ENCODE results near the gene FOLR2.
"Not testable (repeated sequence)": the region's sequence is repeated elsewhere in the genome, so short reads cannot be mapped to it uniquely, and the experiment has no call there.

Gene FOLR2

DNA sequence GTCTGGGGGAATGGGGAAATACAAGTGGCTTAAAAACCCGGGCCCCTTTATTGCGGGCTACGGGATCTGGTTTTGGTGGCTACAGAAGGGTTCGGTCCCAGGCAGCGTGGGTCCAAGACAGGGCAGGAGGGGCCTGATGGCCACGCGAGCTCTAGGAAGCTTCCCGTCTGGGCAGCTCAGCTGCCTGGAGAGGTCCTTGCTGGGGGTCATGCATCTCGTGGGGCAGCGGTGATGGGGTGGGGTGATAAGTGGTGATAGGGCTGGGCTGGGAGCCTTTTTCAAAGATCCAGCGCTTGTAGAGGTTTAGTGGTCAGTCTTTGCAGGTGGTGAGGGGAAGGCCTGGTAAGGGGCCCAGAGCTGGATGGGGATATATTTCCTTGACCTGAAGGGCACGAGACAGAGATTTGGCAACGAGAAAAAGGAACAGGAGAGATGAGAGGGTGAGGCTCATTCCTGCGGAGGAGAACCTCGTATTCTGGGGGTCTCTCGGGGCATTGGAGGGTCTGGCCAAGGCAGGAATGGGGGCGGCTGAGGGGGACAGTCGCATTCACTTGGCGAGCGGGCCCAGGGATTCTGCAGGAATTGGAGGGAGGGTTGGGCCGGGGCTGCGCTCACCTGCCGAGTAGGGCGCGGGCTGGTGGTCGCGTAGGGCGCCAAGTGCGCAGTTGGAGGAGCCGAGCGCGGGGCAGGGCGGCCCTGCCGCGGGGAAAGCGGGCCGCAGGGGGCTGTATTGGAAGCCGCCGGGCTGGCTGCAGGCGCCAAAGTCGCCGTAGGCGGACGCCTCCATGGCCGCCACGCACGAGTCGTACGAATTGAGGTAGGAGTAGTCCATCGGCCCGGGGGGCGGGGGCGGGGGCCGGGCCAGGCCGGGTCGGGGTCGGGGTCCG, 26.8 kb downstream of the FOLR2 start:
- no peak for DNase-seq

DNA sequence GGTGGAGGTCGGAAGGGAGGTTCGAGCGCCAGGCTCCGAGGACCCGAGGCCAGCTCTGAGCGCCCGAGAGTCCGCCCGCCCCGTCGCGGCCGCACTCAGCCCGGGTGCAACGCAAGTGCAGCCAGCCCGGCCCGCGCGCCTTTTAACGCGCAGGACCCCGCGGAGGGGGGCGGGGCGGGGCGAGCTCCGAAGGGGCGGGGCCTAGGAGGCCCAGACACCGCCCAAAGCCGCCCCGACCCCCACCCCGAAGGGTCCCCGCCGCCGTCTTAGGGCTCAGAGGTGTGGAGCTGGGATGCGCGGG, 27.4 kb downstream of the FOLR2 start, which contains the start of gene PHOX2A:
Gene PHOX2A, minus strand, starts transcription at position 117 of the 301 bp plus-strand sequence. CDS start 172 bp downstream, outside the sequence.
- no peak for DNase-seq

DNA sequence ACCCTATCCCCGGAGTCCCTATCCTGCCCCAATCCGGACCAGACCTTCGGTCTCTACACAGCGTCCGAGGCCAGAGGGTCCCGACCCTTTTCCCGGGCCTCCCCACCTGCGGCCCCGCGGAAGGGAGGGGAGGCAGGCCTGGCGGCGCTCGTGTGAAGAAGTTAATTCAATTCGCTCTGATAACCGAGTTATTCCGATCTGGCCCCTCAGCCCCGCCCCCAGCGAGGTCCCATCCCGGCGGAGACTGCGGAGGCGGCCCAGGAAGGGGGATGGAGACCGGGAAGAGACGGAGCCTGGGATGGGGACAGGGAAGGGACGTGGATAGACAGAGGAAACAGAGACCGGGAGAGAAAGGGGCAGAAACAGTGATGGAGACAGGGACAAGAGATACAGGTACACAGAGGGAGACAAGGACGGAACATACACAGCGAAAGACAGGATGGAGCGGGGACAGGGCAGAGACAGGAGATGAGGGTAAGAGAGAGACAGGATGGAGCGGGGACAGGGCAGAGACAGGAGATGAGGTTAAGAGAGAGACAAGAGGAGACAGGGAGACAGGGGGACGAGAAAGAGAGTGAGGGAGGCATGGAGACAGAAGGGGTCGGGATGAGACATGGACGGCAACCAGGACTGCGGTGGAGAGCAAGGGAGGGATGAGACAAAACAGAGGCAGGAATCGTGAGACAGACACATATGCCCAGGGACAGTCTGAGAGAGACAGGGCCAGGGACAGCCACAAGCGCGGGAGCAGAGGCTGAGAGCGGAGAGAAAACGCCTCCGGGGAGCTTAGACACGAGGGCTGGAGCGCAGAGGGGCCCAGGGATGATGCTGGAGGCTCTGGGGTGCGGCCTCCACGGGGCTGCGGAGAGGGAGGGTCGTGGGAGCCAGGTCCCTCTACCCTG, 28.0 kb downstream of the FOLR2 start:
- DNase-seq: no peak

DNA sequence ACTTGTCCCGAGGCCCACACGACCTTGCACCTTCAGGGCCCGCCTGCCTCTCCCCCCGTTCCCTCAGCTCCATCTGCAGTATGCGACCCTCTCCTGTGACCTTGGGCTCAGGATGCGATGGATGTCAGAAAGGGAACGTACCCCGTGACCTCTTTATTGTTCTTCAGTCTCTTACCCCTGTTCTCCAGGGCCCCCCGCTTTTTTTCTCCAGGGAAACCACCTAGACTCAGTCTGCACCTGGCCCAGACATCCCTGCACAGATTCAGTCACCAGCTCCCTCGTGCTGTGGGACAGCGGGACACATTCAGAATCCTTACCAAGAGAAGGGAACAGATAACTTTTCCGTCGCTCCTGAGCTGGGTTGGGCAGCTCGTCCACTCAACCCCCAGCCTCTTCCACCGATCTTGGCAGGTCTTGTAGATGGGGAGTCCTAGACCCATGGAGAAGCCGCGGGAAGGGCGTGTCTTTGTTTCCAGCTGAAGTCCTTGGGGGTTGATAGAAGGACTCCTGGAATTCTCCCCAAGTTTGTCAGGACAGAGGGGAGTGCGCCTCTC, 28.7 kb downstream of the FOLR2 start:
- DNase-seq: no peak

DNA sequence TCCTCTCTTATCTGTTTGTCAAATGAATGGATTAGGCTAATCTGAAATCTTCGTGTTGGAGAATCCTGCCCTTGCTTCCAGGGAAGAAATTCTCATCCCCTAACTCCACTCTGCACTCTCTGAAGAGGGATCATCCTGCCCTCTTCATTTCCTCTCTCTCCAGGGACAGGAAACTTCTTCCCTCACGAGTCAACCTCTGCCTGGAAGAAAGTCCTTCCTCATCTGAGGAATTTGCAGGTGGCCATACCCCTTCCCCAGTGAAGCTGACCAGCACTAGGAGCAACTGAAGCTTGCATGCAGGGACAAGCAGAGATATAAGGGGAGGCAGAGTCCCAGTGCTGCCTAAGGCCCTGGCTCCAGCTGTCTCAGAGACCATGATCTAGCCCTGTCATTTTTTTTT, 31.0 kb downstream of the FOLR2 start:
- no peak for DNase-seq

DNA sequence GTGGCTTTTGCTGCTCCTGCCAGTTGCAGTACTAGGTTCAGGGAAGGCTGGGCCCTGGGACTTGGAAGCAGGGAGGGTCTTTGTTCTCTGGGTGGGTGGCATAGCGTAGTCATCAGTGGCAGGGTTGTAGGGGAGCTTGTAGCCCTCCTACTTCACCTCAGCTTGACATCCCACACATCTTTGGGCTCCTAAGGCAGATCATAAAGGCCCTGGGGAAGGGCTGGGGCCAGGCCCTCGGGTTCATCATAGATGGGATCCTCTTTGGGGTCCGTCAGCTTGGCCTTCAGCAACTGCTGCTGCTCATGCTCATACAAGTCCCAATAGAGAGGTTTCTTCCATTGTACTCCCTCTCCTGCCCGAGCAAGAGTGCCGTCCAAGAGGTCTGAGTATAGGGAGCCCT, 33.4 kb downstream of the FOLR2 start:
- DNase-seq: no peak

DNA sequence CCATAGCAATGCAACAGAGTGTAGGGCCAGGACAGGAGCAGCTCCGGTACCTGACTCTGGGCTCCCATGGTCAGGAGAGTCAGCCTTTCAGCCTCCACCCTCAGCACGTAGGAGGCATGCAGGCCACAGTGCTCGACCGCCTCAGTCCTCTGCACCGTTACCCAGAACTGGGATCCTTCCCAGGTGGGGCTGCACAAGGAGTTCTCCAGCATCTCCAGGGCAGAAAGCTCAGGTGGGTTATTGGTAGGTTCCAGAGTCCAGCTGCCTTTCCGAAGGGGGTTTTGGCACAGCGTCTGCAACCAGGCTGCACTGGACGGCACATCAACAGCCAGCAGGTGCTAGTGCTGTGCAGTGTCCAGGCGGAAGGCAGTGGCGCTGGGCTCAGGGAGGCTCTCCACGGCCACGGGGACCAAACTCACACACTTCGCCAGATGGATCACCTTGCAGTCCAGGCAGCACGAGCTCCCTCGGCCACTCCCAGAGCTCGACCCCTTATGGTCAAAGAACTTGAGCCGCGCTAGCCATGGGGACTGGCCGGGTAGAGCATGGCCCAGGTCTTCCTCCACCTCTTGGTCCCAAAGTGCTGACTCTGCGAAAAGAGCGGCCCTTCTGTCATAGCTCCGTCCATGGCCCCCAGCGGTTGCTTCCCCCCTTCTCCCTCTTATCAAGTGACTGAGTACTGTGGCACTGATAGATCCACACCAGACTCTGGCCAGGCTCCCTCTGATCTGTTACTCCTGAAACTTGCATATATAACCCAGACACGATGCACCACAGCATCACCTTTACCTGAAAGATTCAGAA, 34.3 kb downstream of the FOLR2 start:
- DNase-seq: no peak

DNA sequence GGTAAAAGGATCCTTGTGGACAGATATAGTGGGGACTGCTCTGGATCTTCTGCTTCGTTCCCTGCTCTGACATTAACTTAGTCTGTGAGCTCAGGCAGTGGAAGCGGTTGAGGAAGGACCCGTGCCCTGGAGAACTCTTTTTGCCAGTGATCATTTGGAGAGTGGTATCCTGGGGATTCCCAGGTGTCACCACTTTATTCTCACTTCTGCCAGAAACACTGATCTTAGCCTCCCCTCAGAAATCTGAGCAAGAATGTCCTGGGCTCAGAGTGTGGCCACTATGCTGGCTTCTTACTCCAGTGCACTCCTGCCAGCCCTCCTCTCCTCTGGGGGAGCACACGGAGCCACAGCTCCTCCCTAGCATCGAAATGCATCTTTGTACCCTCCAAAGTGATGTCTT, 35.0 kb downstream of the FOLR2 start:
- DNase-seq: no peak

DNA sequence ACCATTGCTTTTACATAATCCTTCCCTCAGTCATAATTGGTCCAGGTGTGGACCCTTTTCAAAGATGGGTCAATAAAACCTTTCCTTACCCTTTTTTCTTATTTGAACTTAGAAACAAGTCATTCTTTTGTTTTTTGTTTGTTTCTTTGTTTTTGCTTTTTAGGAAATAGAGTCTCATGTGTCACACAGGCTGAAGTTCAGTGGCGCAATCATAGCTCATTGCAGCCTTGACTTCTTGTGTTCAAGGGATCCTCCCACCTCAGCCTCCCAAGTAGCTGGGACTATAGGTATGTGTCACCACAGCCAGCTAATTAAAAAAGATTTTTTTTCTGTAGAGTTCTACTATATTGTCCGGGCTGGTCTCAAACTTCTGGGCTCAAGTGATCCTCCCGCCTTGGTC, 36.8 kb downstream of the FOLR2 start:
- no peak for DNase-seq

DNA sequence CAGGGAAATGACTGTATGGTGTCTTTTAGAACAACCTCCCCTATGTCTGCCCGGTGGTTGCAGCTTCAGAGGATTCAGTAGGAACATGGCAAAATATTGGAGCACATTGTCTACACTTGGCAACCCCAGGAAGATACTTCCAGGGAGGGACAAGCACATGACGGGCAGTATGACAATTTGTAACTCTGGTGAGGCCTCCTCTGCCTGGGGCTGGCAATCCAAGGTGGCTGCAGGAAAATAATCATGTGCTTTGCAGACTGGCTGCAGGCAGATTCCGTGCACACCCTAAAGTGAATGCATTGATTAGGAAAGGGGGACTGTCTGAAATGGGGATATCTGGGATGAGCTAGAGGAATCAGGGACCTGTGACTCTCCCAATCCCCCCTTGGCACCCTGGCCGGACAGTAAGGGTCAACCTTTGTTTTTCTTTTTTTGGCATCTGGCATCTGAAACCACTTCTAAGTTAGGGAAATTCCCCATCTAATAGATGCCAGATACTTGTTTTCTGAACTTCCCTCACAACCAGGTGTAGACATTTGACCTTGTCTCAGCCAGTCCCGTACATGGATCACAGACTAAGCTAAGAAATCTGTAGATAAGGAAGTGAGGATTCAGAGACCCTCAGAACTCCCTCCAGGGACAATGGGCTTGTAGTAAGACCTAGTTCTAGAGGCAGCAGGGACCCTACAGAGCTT, 37.9 kb downstream of the FOLR2 start:
- DNase-seq: no peak

DNA sequence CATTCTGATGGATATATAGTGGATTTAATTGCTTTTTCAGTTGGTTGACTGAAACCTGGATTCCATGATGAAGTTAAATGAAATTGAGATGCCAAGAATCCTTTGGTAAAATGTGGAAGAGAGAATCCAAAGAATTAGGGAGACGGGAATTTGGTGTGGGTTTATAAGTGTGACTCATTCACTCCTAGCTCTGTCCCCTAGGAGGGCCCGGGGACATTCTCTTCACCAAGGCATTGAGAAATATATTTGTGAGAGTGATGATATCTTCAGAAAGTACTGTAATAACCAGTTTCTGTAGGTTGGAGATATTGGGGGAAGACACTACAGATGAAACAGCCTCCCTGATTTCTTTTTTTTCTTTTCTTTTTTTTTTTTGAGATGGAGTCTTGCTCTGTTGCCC, 41.0 kb downstream of the FOLR2 start:
- no peak for DNase-seq

DNA sequence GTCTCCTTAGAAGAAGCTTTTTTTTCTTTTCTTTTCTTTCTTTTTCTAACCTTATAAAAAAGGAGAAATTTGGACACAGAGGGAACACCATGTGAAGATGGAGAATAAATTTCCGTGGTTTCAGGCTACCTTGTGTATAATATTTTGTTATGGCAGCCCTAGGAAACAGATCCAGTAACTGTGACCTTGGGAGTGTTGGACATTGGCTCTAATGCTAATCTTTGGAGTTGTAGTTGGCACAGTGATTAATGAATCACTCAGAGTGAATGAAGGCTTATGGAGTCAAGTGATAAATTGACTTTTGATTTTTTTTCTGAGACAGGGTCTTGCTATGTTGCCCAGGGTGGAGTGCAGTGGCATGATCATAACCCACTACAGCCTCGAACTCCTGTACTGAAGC, 42.9 kb downstream of the FOLR2 start:
- no peak for DNase-seq

DNA sequence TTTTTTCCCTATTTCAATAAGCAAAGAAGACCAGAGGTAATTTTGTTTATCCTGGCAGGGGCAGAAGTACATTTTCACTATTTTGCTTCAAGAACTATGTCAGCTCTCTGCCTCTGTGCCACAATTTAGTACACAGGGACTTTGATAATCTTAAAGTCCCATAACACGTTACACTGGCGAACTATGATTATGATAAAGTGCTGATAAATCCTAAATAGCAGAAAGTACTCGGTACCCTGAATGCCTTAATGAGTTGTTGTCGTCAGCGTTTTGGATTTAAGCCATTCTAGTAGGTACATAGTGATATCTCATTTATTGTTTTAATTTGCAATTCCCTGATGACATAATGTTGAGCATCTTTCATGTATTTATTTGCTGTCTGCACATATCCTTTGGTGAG, 44.0 kb downstream of the FOLR2 start:
- no peak for DNase-seq

DNA sequence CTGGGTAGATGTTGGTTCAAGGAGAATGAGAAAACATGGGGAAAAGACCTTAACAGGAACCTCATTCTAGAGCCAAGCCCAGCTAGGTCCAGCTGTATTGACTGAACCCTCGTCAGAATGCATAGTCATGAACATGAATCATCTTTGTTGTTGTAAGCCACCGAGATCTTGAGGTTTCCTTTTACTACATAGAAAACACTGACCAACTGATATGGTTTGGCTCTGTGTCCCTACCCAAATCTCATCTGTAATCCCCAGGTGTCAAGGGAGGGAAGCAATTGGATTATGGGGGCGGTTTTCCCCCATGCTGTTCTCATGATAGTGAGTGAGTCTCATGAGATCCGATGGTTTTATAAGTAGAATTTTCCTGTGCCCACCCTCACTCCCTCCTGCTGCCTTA, 46.8 kb downstream of the FOLR2 start:
- DNase-seq: no peak

DNA sequence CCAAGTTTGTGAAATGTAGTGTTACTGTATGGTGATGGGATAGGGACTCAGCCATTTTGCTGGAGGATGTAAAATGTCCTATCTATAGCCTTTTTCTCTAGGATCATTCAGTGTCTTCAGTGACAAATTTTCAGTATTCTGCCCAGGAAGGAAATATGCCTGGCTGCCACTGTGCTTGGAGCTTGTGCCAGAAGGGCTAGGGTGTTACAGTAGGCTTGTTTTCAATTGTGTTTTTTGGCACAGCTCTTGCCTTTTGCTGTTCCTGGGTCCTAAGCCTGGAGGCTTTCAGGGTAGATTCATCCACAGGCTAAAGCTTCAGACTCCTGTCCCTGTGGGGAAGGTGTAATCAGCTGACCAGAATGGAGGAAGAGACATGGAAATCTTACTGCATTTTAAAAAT, 49.4 kb downstream of the FOLR2 start:
- no peak for DNase-seq

DNA sequence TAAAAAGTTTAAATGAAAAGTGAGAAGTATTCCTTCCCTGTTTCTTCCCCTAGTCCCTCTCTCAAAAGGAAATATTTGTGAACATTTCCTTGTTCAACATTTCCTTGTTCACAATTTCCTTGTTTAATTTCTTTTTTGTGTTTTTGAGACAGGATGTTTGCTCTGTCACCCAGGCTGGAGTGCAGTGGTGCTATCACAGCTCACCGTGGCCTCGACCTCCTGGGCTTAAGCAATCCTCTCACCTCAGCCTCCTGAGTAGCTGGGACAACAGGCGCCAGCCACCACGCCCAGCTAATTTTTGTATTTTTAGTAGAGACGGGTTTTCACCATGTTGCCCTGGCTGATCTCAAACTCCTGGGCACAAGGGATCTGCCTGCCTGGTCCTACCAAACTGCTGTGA, 50.4 kb downstream of the FOLR2 start:
- not testable (repeated sequence) for DNase-seq

DNA sequence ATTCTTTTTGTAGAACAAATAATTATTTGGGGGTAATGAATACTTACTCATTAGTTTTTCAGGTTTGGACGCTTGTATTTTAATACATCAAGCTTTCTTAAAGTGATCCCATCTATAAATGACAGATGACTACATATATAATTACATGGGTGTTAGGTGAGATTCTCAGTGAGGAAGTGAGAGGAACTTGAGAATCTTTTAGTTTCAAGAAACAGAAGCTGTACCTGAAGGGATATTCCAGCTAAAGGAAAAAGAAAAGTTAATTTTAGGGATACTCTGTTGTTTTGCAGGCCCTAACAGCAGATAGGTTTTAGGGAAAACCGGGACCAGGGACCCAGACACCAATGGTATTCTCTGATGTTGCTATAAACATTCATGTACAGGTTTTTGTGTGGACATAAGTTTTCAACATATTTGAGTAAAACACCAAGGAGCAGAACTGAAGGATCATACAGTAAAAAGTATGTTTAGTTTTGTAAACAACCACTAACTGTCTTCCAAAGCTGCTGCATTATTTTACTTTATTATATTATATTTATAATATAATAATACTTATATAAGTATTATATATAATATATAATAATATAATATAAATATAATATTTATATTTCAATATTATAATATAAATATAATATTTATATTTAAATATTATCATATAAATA, 51.5 kb downstream of the FOLR2 start:
- DNase-seq: no peak

Measured in CD4-positive, alpha-beta T cell treated with Interleukin-17A for 1 hour (primary cell).